SK-N-MC (cell line): ENCODE results near the gene TNRC6A.

Experiments
- EZH2 ChIP-seq: fragments of 200-600 bp; sonication (generic); IDR thresholded peaks from one replicate; pipeline ENCODE4 v1.6.1; 2017; ENCODE audit warnings: antibody characterized with exemption
- FOXP2 ChIP-seq: optimal IDR thresholded peaks from 2 replicates; pipeline ENCODE3; 2011; ENCODE audit warnings: mild to moderate bottlenecking, moderate library complexity; ENCODE audit not compliant: insufficient read depth; ENCODE audit errors: extremely low read length, control extremely low read depth
- POLR2AphosphoS5 ChIP-seq: IDR thresholded peaks from 2 replicates; pipeline ENCODE4 v1.6.1; 2012; ENCODE audit warnings: mild to moderate bottlenecking, low read depth, low read length, borderline replicate concordance

GRCh38 chr16:24841291-24841690, 111.8 kb downstream of the TNRC6A start:
- TF ChIP-seq POLR2AphosphoS5: no peak
- TF ChIP-seq EZH2: no peak
- TF ChIP-seq FOXP2: no peak
